K562 (cell line): ENCODE data around the gene DHRS13.

Experiments
- RFX5 ChIP-seq: IDR thresholded peaks from 2 replicates; pipeline ENCODE4 v1.6.1; 2011; ENCODE audit warnings: low read depth, mild to moderate bottlenecking, improper control_type of control experiment, low read length
- YY1 ChIP-seq, 3 experiments: IDR thresholded peaks; 2 replicates each; pipeline ENCODE4 v1.6.1; 2011; ENCODE audit warnings: low read length in 2 of 3, mild to moderate bottlenecking in 2 of 3, moderate library complexity in 2 of 3, borderline replicate concordance in 1 of 3, control low read depth in 1 of 3, low read depth in 1 of 3; ENCODE audit not compliant: insufficient read depth in 3 of 3, insufficient replicate concordance in 2 of 3, control insufficient read depth in 1 of 3, insufficient read length in 1 of 3; ENCODE audit errors: extremely low read depth in 1 of 3
- ZNF766 ChIP-seq: fragments of 200-800 bp; sonication (Bioruptor generic); conservative IDR thresholded peaks from 2 replicates; pipeline ENCODE4 v1.6.1; 2016; ENCODE audit warnings: missing genetic modification characterization, missing compliant biosample characterization
- TF ChIP-seq, protein P1 (sequence below), 3 experiments: IDR thresholded peaks in 2 of 3; conservative IDR thresholded peaks in 1 of 3; 2 replicates each; pipeline ENCODE4 v1.5.1; 2011 to 2012; ENCODE audit warnings: low read length in 3 of 3, mild to moderate bottlenecking in 3 of 3, control low read depth in 2 of 3, improper control_type of control experiment in 1 of 3, inconsistent platforms in 1 of 3, low read depth in 1 of 3, mixed read lengths in 1 of 3, moderate library complexity in 1 of 3; ENCODE audit not compliant: insufficient read depth in 2 of 3
- TF ChIP-seq, protein P2 (sequence below): fragments of 450-650 bp; IDR thresholded peaks from 2 replicates; pipeline ENCODE4 v1.6.1; 2016
- TF ChIP-seq, protein P3 (sequence below), 2 experiments: fragments of 450-650 bp; IDR thresholded peaks; 2 replicates each; pipeline ENCODE4 v1.6.1; 2016
- TF ChIP-seq, protein P4 (sequence below): fragments of 250-450 bp; sonication (Bioruptor Pico); IDR thresholded peaks from 2 replicates; pipeline ENCODE4 v1.5.0; 2021

DNA sequence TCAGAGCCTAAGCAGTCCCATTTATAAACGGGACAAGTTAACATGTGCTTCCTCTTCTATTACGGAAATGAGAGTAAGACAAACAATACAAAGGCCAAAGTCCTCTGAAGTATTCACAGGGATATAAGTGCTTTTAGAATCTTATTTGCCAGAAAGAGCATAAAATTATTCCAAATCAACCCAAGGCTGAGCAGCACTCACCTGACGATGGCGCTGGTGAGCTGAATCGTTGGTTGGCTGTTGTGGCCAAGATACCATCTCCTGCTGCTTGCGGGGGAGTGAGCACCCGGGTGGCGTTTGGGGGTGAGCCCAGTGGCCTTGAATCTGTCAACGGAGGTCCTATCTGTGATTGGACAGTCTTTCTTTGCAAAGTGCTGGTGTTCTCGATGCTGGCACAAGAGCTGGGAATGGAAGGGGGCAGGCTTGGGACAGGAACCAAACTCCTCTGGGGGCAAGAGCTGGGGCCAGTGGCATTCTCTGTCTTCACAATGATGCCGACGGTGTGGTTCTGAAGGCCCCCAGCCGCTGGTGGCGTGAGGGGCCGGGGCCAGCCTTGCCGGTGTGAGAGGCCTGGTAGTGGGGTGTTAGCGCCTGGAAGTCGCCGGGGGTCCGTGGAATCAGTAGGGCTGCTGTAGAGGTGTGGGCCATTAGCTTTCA, 9.5 kb upstream of the DHRS13 start:
- TF ChIP-seq, protein P1, sequence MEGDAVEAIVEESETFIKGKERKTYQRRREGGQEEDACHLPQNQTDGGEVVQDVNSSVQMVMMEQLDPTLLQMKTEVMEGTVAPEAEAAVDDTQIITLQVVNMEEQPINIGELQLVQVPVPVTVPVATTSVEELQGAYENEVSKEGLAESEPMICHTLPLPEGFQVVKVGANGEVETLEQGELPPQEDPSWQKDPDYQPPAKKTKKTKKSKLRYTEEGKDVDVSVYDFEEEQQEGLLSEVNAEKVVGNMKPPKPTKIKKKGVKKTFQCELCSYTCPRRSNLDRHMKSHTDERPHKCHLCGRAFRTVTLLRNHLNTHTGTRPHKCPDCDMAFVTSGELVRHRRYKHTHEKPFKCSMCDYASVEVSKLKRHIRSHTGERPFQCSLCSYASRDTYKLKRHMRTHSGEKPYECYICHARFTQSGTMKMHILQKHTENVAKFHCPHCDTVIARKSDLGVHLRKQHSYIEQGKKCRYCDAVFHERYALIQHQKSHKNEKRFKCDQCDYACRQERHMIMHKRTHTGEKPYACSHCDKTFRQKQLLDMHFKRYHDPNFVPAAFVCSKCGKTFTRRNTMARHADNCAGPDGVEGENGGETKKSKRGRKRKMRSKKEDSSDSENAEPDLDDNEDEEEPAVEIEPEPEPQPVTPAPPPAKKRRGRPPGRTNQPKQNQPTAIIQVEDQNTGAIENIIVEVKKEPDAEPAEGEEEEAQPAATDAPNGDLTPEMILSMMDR (IDR thresholded peaks at IDR 0.05 in 2 of 3, conservative IDR thresholded peaks at IDR 0.05 in 1 of 3; ENCODE audit: insufficient read depth in 2 of 3, low read depth in 1 of 3, low read length in 3 of 3) = peak; percentile 90 to 98 (median 92)
- TF ChIP-seq, protein P2, sequence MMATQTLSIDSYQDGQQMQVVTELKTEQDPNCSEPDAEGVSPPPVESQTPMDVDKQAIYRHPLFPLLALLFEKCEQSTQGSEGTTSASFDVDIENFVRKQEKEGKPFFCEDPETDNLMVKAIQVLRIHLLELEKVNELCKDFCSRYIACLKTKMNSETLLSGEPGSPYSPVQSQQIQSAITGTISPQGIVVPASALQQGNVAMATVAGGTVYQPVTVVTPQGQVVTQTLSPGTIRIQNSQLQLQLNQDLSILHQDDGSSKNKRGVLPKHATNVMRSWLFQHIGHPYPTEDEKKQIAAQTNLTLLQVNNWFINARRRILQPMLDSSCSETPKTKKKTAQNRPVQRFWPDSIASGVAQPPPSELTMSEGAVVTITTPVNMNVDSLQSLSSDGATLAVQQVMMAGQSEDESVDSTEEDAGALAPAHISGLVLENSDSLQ = no peak
- TF ChIP-seq, protein P3, sequence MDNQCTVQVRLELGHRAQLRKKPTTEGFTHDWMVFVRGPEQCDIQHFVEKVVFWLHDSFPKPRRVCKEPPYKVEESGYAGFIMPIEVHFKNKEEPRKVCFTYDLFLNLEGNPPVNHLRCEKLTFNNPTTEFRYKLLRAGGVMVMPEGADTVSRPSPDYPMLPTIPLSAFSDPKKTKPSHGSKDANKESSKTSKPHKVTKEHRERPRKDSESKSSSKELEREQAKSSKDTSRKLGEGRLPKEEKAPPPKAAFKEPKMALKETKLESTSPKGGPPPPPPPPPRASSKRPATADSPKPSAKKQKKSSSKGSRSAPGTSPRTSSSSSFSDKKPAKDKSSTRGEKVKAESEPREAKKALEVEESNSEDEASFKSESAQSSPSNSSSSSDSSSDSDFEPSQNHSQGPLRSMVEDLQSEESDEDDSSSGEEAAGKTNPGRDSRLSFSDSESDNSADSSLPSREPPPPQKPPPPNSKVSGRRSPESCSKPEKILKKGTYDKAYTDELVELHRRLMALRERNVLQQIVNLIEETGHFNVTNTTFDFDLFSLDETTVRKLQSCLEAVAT (IDR thresholded peaks at IDR 0.05) = no peak
- TF ChIP-seq YY1 (IDR thresholded peaks at IDR 0.05; ENCODE audit: borderline replicate concordance in 1 of 3, control insufficient read depth in 1 of 3, extremely low read depth in 1 of 3, insufficient read depth in 3 of 3, insufficient read length in 1 of 3, insufficient replicate concordance in 2 of 3, low read depth in 1 of 3, low read length in 2 of 3) (no peak), RFX5 (no peak), ZNF766 (CRISPR knock-in tag) (0 out of 2 replicates have a peak, but pooled peaks have one; percentile 51)
- TF ChIP-seq, protein P4, sequence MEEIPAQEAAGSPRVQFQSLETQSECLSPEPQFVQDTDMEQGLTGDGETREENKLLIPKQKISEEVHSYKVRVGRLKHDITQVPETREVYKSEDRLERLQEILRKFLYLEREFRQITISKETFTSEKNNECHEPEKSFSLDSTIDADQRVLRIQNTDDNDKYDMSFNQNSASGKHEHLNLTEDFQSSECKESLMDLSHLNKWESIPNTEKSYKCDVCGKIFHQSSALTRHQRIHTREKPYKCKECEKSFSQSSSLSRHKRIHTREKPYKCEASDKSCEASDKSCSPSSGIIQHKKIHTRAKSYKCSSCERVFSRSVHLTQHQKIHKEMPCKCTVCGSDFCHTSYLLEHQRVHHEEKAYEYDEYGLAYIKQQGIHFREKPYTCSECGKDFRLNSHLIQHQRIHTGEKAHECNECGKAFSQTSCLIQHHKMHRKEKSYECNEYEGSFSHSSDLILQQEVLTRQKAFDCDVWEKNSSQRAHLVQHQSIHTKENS (CRISPR knock-in tag) = no peak
